Measurements from ENCODE around the gene CLDN7. TPM values are rescaled to one million over a fixed set of nuclear protein-coding genes. Genes with fewer than 3 reads are reported as not detected.

CLDN7 gene
- total RNA-seq, 3 donors from 2014 or later (not counting 1 experiment from before 2014, with no cell fraction given) = 0.99 to 1.8 (median 1.7) TPM

DNA sequence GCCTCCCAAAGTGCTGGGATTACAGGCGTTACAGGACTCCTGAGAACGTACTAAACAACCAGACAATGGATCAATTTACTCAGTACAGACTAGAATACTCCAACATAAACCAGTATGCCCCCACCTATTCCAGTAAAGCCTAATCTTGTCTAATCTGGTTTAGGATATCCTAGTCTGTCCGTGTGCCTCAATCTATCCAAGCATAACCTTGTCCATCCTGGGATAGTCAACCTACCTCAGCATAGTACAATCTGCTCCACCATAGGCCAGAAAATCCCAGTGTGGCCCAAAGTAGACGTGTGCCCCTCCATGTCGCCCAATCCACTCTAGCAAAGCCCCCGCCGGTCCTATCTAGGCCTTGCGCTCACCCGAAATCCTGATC is 28.6 kb downstream of the CLDN7 start:
- no peaks in the 10 kb centered on the region for H3K27me3 ChIP-seq (ENCODE audit: control insufficient read depth, insufficient read depth, low read length)
- H3K4me1 Mint-ChIP-seq = peaks cover 40 to 66% of the 10 kb centered on the region in 2 donors
- peak overlapping the region; percentile 90 for H3K4me3 ChIP-seq (ENCODE audit: low read length)
- peaks cover 37% of the 10 kb centered on the region for H3K4me1 ChIP-seq (ENCODE audit: control insufficient read depth, insufficient read depth, low read length)
- 5% methylated on average over 9 of the region's 9 CpGs for WGBS (ENCODE audit: insufficient coverage)
- peak overlapping the region; percentile 92 to 97 for H3K27ac Mint-ChIP-seq
- TF ChIP-seq, protein P1, sequence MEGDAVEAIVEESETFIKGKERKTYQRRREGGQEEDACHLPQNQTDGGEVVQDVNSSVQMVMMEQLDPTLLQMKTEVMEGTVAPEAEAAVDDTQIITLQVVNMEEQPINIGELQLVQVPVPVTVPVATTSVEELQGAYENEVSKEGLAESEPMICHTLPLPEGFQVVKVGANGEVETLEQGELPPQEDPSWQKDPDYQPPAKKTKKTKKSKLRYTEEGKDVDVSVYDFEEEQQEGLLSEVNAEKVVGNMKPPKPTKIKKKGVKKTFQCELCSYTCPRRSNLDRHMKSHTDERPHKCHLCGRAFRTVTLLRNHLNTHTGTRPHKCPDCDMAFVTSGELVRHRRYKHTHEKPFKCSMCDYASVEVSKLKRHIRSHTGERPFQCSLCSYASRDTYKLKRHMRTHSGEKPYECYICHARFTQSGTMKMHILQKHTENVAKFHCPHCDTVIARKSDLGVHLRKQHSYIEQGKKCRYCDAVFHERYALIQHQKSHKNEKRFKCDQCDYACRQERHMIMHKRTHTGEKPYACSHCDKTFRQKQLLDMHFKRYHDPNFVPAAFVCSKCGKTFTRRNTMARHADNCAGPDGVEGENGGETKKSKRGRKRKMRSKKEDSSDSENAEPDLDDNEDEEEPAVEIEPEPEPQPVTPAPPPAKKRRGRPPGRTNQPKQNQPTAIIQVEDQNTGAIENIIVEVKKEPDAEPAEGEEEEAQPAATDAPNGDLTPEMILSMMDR (IDR thresholded peaks at IDR 0.05) = no peak
- no peaks in the 10 kb centered on the region for H3K9me3 Mint-ChIP-seq
- H3K9me3 ChIP-seq (ENCODE audit: control insufficient read depth, insufficient read depth, low read length) = no peaks in the 10 kb centered on the region
- no peaks in the 10 kb centered on the region for H3K27me3 Mint-ChIP-seq (ENCODE audit: low read depth in 2 of 2)
- ATAC-seq (no peak), DNase-seq (no peak)
- peaks cover 31% of the 10 kb centered on the region for H3K36me3 ChIP-seq (ENCODE audit: control insufficient read depth, insufficient read depth, low read length)
- intact Hi-C loops (cut with micrococcal nuclease) = loop anchor here (2.0 to 5.0 kb wide), 2 partner anchors 19 to 904 kb away; no protein-coding TSS in a partner anchor
- H3K4me3 Mint-ChIP-seq = peak overlapping the region; percentile 88
- H3K36me3 Mint-ChIP-seq = no peaks in the 10 kb centered on the region
- H3K27ac ChIP-seq (ENCODE audit: low read length) = peak overlapping the region; percentile 63

DNA sequence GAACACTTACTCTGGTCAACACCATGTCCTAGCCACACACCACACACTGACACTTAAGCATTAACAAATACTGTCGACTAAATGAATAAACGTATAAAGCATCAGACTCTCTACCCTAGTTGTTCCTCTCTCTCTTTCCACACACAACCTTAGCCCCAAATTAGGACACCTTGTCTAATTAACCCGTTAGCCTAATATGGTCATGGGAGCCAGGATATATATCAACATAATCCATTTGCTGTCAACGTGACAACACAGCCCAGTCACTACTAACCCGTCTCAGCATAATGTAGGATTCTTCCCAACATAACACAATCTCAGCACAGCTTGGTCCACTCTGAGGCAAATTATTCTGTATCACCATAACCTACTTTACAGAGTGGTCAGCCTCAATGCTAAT is 30.2 kb downstream of the CLDN7 start:
- peaks cover 31% of the 10 kb centered on the region for H3K4me1 ChIP-seq (ENCODE audit: control insufficient read depth, insufficient read depth, low read length)
- H3K4me3 ChIP-seq (ENCODE audit: low read length) = no peak overlapping the region
- Mint-ChIP-seq H3K27me3 (ENCODE audit: low read depth in 2 of 2) (no peaks in the 10 kb centered on the region), H3K4me3 (peak overlapping the region; percentile 26), H3K36me3 (no peaks in the 10 kb centered on the region), H3K9me3 (no peaks in the 10 kb centered on the region), H3K4me1 (peaks cover 36 to 57% of the 10 kb centered on the region in 2 donors), H3K27ac (no peak overlapping the region)
- H3K36me3 ChIP-seq (ENCODE audit: control insufficient read depth, insufficient read depth, low read length) = peaks cover 46% of the 10 kb centered on the region
- no peak for ATAC-seq
- H3K27ac ChIP-seq (ENCODE audit: low read length) = no peak overlapping the region
- TF ChIP-seq, protein P1 (IDR thresholded peaks at IDR 0.05) = no peak
- no peaks in the 10 kb centered on the region for H3K27me3 ChIP-seq (ENCODE audit: control insufficient read depth, insufficient read depth, low read length)
- DNase-seq = no peak
- WGBS (ENCODE audit: insufficient coverage) = 94% methylated on average over 5 of the region's 5 CpGs
- H3K9me3 ChIP-seq (ENCODE audit: control insufficient read depth, insufficient read depth, low read length) = no peaks in the 10 kb centered on the region
- intact Hi-C loops (cut with micrococcal nuclease) = loop anchor here (5.0 kb wide), 1 partner anchor 905 kb away; no protein-coding TSS in a partner anchor

DNA sequence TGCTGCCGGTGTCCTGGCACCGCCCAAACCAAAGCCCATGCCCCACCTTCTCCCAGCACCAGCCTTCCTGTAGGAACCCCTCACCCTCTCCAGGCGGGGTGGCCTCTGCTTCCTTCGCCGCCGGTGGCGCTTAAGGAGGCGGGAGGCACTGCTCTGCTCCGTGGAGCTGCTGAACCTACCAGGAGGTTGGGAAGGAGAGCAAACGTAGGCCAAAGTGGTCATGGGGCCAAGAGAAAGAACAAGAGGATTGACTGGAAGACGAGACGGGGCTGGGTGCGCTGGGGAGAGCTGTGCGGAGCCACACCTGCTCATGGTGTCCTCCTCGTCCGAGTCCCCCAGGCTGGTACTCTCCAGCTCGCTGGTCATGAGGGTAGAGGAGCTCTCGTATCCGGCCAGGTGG is 32.8 kb downstream of the CLDN7 start:
- ATAC-seq = no peak
- Mint-ChIP-seq H3K4me1 (peaks cover 18 to 36% of the 10 kb centered on the region in 2 donors), H3K27me3 (ENCODE audit: low read depth in 2 of 2) (no peaks in the 10 kb centered on the region), H3K27ac (no peak overlapping the region), H3K4me3 (no peak overlapping the region), H3K36me3 (no peaks in the 10 kb centered on the region), H3K9me3 (no peaks in the 10 kb centered on the region)
- Histone ChIP-seq H3K4me3 (ENCODE audit: low read length) (no peak overlapping the region), H3K9me3 (ENCODE audit: control insufficient read depth, insufficient read depth, low read length) (no peaks in the 10 kb centered on the region), H3K4me1 (ENCODE audit: control insufficient read depth, insufficient read depth, low read length) (peaks cover 17% of the 10 kb centered on the region), H3K27ac (ENCODE audit: low read length) (no peak overlapping the region), H3K27me3 (ENCODE audit: control insufficient read depth, insufficient read depth, low read length) (no peaks in the 10 kb centered on the region), H3K36me3 (ENCODE audit: control insufficient read depth, insufficient read depth, low read length) (peaks cover 53% of the 10 kb centered on the region)
- TF ChIP-seq, protein P1 (IDR thresholded peaks at IDR 0.05) = no peak
- intact Hi-C loops (cut with micrococcal nuclease) = no loop called here
- no peak for DNase-seq
- 97% methylated on average over 19 of the region's 19 CpGs for WGBS (ENCODE audit: insufficient coverage)

DNA sequence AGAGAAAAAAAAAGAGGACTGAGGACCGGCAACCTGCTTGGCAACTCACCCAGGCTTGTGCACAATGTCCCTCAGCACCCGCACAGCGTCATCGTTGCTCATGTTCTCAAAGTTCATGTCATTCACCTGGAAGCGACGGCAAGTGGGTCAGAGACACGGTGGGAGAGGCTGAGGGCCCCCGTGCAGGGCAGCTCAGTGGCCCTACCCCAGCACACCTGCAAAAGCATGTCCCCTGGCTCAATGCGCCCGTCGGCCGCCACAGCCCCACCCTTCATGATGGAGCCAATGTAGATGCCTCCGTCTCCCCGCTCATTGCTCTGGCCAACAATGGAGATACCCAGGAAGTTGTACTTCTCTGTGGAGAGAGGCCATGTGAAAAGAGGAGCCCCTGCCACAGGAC is 33.4 kb downstream of the CLDN7 start:
- Mint-ChIP-seq H3K36me3 (no peaks in the 10 kb centered on the region), H3K9me3 (no peaks in the 10 kb centered on the region), H3K4me3 (no peak overlapping the region), H3K27ac (no peak overlapping the region), H3K27me3 (ENCODE audit: low read depth in 2 of 2) (no peaks in the 10 kb centered on the region), H3K4me1 (peaks cover 18 to 30% of the 10 kb centered on the region in 2 donors)
- WGBS (ENCODE audit: insufficient coverage) = 97% methylated on average over 14 of the region's 14 CpGs
- ATAC-seq (no peak), DNase-seq (no peak)
- H3K4me1 ChIP-seq (ENCODE audit: control insufficient read depth, insufficient read depth, low read length) = peaks cover 15% of the 10 kb centered on the region
- intact Hi-C loops (cut with micrococcal nuclease) = no loop called here
- TF ChIP-seq, protein P1 (IDR thresholded peaks at IDR 0.05) = no peak
- no peaks in the 10 kb centered on the region for H3K27me3 ChIP-seq (ENCODE audit: control insufficient read depth, insufficient read depth, low read length)
- H3K9me3 ChIP-seq (ENCODE audit: control insufficient read depth, insufficient read depth, low read length) = no peaks in the 10 kb centered on the region
- peaks cover 57% of the 10 kb centered on the region for H3K36me3 ChIP-seq (ENCODE audit: control insufficient read depth, insufficient read depth, low read length)
- no peak overlapping the region for H3K27ac ChIP-seq (ENCODE audit: low read length)
- no peak overlapping the region for H3K4me3 ChIP-seq (ENCODE audit: low read length)

All from natural killer cell (primary cell).